Hepatocyte (in vitro differentiated cells): Measurements from ENCODE around the gene TP53TG5. TPM values are rescaled to one million over a fixed set of nuclear protein-coding genes. Genes with fewer than 3 reads are reported as not detected.

Experiments used
- DNase-seq: peaks from one replicate; pipeline ENCODE4 v3.0.0-alpha.2; 2016; ENCODE audit warnings: low spot score
- H2AFZ ChIP-seq: fragments of 200-600 bp; sonication (generic); 2 replicates; pipeline ENCODE4 v1.6.0; 2016; ENCODE audit warnings: antibody characterized with exemption, mild to moderate bottlenecking
- H3K27ac ChIP-seq: fragments of 200-600 bp; sonication (generic); 2 replicates; pipeline ENCODE4 v1.5.1; 2016; ENCODE audit warnings: mild to moderate bottlenecking
- H3K27me3 ChIP-seq: fragments of 200-600 bp; sonication (generic); 2 replicates; pipeline ENCODE4 v1.6.1; 2016
- H3K36me3 ChIP-seq: fragments of 200-600 bp; sonication (generic); replicated peaks from 2 replicates; pipeline ENCODE4 v1.5.1; 2016; ENCODE audit warnings: low read depth; ENCODE audit not compliant: insufficient read depth
- H3K4me1 ChIP-seq: fragments of 200-600 bp; sonication (generic); 2 replicates; pipeline ENCODE4 v1.5.1; 2016; ENCODE audit warnings: mild to moderate bottlenecking, moderate library complexity; ENCODE audit not compliant: insufficient read depth
- H3K4me2 ChIP-seq: fragments of 200-600 bp; sonication (generic); 2 replicates; pipeline ENCODE4 v1.6.0; 2016
- H3K4me3 ChIP-seq: fragments of 200-600 bp; sonication (generic); 2 replicates; pipeline ENCODE4 v1.5.1; 2016; ENCODE audit warnings: mild to moderate bottlenecking
- H3K79me2 ChIP-seq: fragments of 200-600 bp; sonication (generic); 2 replicates; pipeline ENCODE4 v1.6.0; 2017; ENCODE audit warnings: mild to moderate bottlenecking
- H3K9me2 ChIP-seq: fragments of 200-600 bp; sonication (generic); replicated peaks from 2 replicates; pipeline ENCODE4 v1.6.0; 2017; ENCODE audit warnings: mild to moderate bottlenecking; ENCODE audit not compliant: insufficient read depth
- H3K9me3 ChIP-seq: fragments of 200-600 bp; sonication (generic); 2 replicates; pipeline ENCODE4 v1.5.1; 2016; ENCODE audit warnings: low read depth, mild to moderate bottlenecking
- H4K20me1 ChIP-seq: fragments of 200-600 bp; sonication (generic); 2 replicates; pipeline ENCODE4 v1.6.0; 2016; ENCODE audit warnings: mild to moderate bottlenecking; ENCODE audit not compliant: insufficient read depth, poor library complexity, severe bottlenecking
- CTCF ChIP-seq: fragments of 200-600 bp; sonication (generic); IDR thresholded peaks from 2 replicates; pipeline ENCODE4 v1.5.1; 2016; ENCODE audit warnings: antibody characterized with exemption, mild to moderate bottlenecking; ENCODE audit not compliant: poor library complexity
- EZH2 ChIP-seq: fragments of 200-600 bp; sonication (generic); IDR thresholded peaks from 2 replicates; pipeline ENCODE4 v1.6.1; 2016; ENCODE audit warnings: antibody characterized with exemption, mild to moderate bottlenecking, borderline replicate concordance
- EZH2phosphoT487 ChIP-seq: fragments of 200-600 bp; sonication (generic); IDR thresholded peaks from one replicate; pipeline ENCODE4 v1.6.1; 2018; ENCODE audit warnings: antibody characterized with exemption, mild to moderate bottlenecking, low read depth, moderate library complexity; ENCODE audit not compliant: unreplicated experiment, severe bottlenecking
- WGBS: methylation state at CpG from one replicate; pipeline ENCODE4 v1.1.6; 2016; ENCODE audit warnings: low lambda C conversion rate; ENCODE audit errors: missing lambda C conversion rate; 5-methylcytosine and 5-hydroxymethylcytosine counted together
- polyA plus RNA-seq: library from polyadenylated mRNA; unstranded; fragments of >200 nt; fragmentation: Nextera tagmentation; extraction: Ambion mirVana; gene quantifications from 2 replicates; pipeline ENCODE4 v1.2.1, GENCODE V29; 2016
- total RNA-seq: library from RNA; depleted of rRNA; stranded (reverse); fragments of >200 nt; gene quantifications from 2 replicates; pipeline ENCODE4 v1.2.3, GENCODE V29; 2014

Gene TP53TG5
- total and polyA plus RNA-seq, 2 experiments from 2014 or later: not detected

DNA sequence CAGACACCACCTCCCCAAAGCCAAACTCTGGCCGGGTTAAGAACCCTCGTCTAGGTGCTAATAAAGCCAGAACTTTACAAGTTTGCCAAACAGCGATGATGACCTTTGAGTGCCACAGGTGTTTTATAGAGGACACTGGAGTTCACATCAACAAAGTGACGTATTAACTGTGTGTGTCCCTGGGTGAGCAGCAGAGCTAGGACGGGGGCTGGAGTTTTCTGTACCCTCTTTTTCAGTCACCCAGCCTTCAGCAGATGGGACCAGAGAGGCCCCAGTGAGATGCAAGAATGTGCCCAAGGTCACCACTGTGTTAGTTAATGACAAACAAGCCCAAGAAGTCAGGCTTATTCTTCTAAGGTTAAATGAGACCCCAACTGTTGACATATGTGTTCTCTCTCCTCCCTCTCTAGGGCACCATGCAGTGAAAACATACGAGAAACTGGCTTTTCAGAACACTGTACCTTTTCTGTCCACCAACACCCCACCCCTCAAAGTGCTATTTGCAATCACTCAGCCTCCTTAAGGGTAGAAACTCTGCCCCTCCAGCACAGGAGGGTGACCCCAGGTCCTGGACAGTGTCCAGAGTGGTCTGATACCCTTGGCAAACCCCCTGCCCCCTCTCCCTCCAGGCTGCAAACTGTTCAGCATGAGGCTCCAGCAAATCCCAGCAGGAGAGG lies 35.1 kb downstream of the TP53TG5 start:
- Histone ChIP-seq H3K27me3 (no peaks in the 10 kb centered on the region), H4K20me1 (peaks cover 15% of the 10 kb centered on the region), H3K27ac (peak overlapping the region; percentile 96), H2AFZ (no peak overlapping the region), H3K4me3 (peak overlapping the region; percentile 4), H3K9me2 (no peaks in the 10 kb centered on the region), H3K4me2 (peak overlapping the region; percentile 87), H3K9me3 (no peaks in the 10 kb centered on the region), H3K36me3 (no peaks in the 10 kb centered on the region), H3K4me1 (peaks cover 90% of the 10 kb centered on the region), H3K79me2 (peaks cover 70% of the 10 kb centered on the region)
- TF ChIP-seq CTCF (no peak), EZH2phosphoT487 (no peak), EZH2 (no peak)
- 14% methylated on average over 6 of the region's 6 CpGs for WGBS
- DNase-seq: no peak

- Histone ChIP-seq H4K20me1 (peaks cover 11% of the 10 kb centered on the region), H3K9me2 (no peaks in the 10 kb centered on the region), H2AFZ (no peak overlapping the region), H3K36me3 (no peaks in the 10 kb centered on the region), H3K27ac (peak overlapping the region; percentile 96), H3K27me3 (no peaks in the 10 kb centered on the region), H3K4me1 (peaks cover 98% of the 10 kb centered on the region), H3K4me3 (peak overlapping the region; percentile 4), H3K79me2 (peaks cover 64% of the 10 kb centered on the region), H3K4me2 (peak overlapping the region; percentile 87), H3K9me3 (no peaks in the 10 kb centered on the region)
- DNase-seq: peak; percentile 90
- TF ChIP-seq EZH2 (no peak), CTCF (no peak), EZH2phosphoT487 (no peak)
- WGBS: 8% methylated on average over 16 of the region's 16 CpGs
Measured at GRCh38 chr20:45341939-45342854, 35.9 kb downstream of the TP53TG5 start.

DNA sequence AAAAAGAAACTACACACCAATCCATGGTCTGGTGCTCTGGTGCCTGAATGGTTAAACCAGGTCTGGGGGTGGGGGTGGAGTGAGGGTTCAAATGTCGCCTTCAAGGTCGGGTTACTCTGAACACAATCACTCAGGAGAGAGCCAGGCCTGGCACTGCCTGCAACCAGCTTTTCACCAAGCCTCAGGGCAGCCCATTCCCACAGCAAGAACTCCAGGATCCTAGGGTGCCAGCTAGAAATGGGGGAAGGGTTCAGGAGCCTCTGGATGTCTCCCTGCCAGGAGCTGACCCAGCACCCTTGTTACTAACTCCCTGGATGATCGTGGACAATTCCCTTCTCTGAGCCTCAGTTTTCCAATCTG lies 36.6 kb downstream of the TP53TG5 start:
- Histone ChIP-seq H3K79me2 (peaks cover 60% of the 10 kb centered on the region), H3K36me3 (no peaks in the 10 kb centered on the region), H3K9me2 (no peaks in the 10 kb centered on the region), H3K4me2 (peak overlapping the region; percentile 87), H3K9me3 (no peaks in the 10 kb centered on the region), H2AFZ (no peak overlapping the region), H3K27me3 (no peaks in the 10 kb centered on the region), H3K4me3 (no peak overlapping the region), H3K4me1 (peaks cover 99% of the 10 kb centered on the region), H4K20me1 (peaks cover 6% of the 10 kb centered on the region), H3K27ac (peak overlapping the region; percentile 96)
- no peak for DNase-seq
- TF ChIP-seq EZH2 (no peak), CTCF (no peak), EZH2phosphoT487 (no peak)
- 14% methylated on average over 3 of the region's 3 CpGs for WGBS
